RCC 7860 (cell line): ENCODE results near the gene VPS16.
A peak's percentile ranks its signal among the peaks of the same experiment; 100 is the strongest.
"Not testable (repeated sequence)": the region's sequence is repeated elsewhere in the genome, so short reads cannot be mapped to it uniquely, and the experiment has no call there.

ENCODE experiments used
- DNase-seq: peaks from one replicate; pipeline ENCODE4 v3.0.0-alpha.2; 2015; ENCODE audit warnings: low spot score
- FAIRE-seq: peaks from 2 replicates; lab custom pipeline; 2012; peaks lifted over from hg19 to GRCh38; lab: Jason Lieb, UNC

VPS16 gene

DNA sequence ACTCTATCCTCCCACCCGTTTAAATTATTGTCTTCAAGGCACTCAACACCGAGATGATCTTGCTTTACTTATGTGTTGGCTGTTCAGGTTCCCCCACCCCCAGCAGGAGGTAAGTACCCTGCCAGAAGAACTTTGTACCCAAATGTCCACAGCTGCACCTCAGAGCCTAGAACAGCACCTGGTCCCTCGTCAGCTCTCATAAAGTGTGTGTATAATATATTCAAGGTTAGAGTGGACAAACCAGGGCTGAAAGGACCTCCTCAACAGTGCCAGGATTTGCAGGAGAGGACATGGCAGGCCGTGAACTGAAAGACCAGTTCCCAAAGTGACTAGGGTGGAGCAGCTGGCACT lies 34.2 kb upstream of the VPS16 start:
- FAIRE-seq: no peak

DNA sequence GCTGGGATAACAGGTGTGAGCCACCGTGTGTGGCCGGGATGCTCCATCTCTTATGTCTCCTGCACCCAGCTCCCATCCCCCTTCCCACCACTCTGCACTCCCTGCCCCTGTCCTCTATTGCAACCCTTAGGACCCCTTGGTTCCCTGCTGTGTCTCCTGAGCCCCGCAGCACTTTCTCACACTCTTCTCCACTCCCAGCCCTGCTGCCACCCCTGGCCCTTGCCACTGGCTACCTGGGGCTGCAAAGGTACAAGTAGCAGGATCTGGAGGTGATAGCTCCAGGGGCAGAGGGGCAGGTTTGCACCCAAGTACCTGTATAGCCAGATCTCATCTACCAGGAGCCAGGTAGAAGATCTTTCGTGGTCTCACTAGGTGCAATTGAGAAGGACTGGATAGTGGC lies 33.5 kb upstream of the VPS16 start:
- FAIRE-seq: no peak
- no peak for DNase-seq

More for the DNA sequence above, 34.2 kb upstream of the VPS16 start:
- no peak for DNase-seq

- not testable (repeated sequence) for FAIRE-seq, DNase-seq
These were observed 32.6 kb upstream of the VPS16 start for GRCh38 chr20:2807929-2808328.

GRCh38 chr20:2809690-2810089 lies 30.9 kb upstream of the VPS16 start:
- FAIRE-seq: no peak
- DNase-seq: no peak

GRCh38 chr20:2812189-2812588 lies 28.4 kb upstream of the VPS16 start:
- no peak for FAIRE-seq

DNA sequence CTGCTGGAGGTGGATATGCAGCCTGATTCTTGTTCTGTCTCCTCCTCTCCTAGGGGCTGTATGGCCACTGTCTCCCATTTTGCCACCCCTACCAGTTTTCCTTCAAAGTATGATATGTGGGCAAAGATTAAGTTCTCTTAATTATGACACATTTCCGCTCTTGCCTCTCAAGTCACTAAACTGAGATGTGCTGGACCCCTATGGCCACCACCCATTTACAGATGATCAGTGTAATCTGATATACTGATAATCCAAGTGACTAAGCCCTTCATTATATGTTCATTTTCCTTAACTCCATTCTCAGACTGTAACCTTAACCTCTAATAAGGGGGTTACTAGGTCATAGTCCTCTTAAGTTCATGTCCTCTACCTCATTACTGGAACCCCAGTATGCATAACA lies 26.5 kb upstream of the VPS16 start:
- FAIRE-seq: no peak
- no peak for DNase-seq

More at GRCh38 chr20:2812189-2812588, 28.4 kb upstream of the VPS16 start:
- no peak for DNase-seq

DNA sequence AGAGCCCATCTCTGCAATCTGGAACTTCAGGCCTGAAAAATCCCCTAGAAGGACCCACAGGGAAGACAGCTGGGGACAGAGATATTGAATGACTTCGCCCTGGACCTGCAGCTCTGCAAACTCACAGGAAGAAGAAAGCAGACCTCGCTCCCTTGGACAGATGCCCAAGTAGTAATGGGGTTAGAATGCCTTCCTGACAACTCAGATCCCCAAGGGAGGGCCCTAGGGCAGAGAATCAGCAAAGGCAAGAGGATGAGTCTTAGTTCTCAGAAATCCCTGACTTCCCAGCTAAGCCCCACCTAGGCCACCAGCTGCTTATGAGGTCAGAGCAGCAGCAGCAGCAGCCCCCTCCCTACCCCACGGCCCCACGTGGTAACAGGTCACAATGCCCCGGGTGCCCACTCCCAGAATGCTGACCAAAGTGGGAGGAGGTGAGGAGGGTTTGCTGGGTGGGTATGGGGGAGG lies 25.9 kb upstream of the VPS16 start, which contains the start of gene C20orf141:
C20orf141 (plus strand) TSS at position 401 of the 465 bp plus-strand sequence. CDS start 198 bp downstream, outside the sequence.
- DNase-seq (peak; percentile 73), FAIRE-seq (no peak)

- DNase-seq: no peak
These were observed 25.2 kb upstream of the VPS16 start for GRCh38 chr20:2815242-2815900.

DNA sequence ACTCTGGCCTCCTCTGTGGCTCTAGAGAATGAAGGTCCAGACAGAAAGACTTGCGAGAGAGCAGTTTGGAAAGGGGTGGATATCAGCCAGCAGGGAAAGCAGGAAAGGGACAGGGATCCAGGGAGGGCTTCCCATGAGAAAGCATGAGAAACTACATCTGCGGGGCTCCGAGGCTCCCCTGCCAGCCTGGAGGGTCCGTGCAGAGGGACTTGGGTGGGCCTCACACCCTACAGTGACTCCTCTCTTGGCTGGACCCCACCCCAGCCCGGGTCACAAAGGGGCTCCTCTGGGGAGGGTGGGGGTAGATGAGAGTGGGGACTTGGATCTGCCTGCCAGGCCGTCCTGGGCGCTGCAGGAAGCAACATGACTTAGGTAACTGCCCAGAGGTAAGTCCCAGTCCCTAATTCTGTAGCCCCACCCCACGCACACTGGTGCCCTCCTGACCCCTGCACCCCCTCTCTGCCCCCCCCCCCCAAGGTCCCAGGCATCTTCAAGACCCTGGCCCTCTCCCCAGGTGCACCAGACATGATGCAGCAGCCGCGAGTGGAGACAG lies 24.4 kb upstream of the VPS16 start, which contains the start of gene TMEM239:
TMEM239 (plus strand) TSS at position 335 of the 553 bp plus-strand sequence; CDS start at position 526, 191 bp downstream.
- FAIRE-seq (no peak), DNase-seq (no peak)

More at GRCh38 chr20:2815242-2815900, 25.2 kb upstream of the VPS16 start:
- no peak for FAIRE-seq

- DNase-seq (no peak), FAIRE-seq (no peak)
These were observed 23.8 kb upstream of the VPS16 start for GRCh38 chr20:2816583-2817340.

DNA sequence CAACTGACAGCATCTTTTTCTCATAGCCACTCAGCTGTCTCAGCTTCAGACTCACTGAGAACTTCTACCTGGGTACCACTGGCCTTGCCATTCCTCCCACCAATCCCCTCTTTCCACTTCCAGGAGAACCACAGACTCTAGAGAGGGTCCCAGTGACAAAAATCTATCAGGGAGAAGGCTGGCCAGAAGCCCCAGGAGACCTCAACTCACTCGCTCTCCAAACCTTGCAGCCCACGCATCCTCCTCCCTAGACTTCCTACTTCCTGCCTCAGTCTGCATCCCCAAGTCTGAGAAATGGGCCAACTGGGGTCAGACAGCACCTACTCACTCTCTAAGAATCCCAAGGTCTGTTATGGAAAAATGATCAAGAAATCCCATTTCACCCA lies 23.2 kb upstream of the VPS16 start:
- FAIRE-seq (no peak), DNase-seq (no peak)

DNA sequence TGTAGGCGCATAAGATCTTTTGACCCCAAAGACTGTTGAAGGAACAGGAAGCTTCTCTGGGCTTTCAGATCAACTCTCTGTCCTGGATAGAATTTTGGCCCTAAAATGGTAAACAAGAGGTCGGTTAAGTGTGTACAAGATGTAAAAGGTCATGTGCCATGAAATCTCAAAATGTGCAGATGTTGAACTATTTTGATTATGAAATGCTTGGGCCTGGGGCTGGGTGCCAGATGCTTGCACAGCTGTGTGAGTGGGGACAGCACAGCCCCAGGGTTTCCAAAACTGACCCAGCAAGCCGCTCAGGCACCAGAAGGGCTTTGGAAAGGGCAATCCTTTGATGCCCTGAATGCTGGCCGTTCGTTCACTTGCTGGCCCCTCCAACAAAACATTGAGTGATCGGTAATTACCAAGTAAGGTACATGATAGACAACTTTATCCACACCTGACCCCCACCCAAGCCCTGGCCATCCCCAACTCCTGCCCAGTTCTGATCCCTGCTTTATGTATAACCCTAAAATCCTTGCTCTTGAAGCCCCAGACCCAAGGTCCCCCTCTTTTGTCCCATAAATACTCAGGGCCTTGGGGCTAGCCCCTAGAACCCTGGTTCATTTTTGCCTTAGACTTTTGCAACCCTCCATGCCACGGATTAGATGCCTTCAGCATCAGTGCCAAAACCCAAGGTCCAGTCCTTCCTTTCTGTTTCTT lies 22.5 kb upstream of the VPS16 start:
- FAIRE-seq: no peak
- DNase-seq: no peak

DNA sequence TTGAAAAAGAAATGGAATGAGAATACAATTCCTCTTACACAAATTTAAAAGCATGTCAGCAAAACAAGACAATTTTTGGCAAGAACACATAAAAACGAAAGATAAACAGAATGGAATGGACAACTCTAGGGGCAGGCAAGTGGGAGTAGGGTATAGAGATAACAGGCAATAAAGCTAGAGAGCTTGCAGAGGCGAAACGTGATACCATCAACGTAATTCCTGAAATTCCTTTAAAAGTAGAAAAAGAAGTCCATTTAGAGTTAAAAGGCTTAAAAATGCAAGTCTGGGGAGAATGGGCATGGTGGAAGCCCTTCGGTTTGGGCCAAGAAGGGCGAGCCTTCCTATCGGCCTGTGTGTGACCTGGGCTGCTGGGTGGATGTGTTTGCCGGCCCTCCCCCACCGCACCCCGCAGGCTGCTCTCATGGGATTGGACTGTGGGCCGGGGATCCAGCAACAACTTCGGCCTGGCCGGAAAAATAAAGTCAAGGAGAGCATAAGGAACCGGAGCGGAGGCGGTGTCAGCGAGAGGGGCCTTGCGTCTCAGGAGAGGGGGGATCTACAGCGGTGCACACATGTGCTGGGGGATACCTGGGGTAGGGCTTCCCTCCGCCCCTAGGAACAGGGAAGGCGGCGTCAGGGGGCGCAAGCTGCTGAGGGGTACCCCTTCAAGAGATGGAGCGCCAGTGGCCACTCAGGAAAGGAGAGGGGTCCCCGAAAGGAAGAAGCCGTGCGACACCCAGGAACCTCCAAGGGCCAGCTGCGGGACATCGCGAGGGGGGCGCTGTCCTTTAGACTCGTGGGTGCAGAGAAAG lies 20.3 kb upstream of the VPS16 start:
- DNase-seq (no peak), FAIRE-seq (no peak)

- DNase-seq (no peak), FAIRE-seq (no peak)
These were observed 19.4 kb upstream of the VPS16 start for GRCh38 chr20:2820896-2821869.

DNA sequence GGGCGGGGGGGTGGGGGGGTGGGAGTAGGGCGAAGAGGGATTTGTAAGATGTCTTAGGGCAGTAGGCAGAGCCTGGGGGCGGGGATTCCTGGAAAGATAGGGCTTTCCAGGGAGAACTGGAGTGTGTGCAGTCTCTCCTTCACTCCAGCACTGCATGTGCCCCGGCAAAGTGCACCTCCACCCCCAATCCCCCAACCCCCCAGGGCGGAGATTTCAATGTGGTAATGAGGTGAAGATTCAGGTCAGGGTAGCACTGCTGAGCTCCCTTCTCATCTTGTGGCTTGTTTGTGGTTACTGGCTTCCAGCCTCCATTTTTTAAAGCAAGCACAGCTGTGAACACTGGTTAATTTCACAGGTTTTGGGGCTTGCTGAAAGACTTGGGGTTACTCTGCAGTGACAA lies 18.5 kb upstream of the VPS16 start:
- DNase-seq (no peak), FAIRE-seq (no peak)

GRCh38 chr20:2825761-2826160 lies 14.8 kb upstream of the VPS16 start:
- FAIRE-seq: no peak
- DNase-seq: no peak

DNA sequence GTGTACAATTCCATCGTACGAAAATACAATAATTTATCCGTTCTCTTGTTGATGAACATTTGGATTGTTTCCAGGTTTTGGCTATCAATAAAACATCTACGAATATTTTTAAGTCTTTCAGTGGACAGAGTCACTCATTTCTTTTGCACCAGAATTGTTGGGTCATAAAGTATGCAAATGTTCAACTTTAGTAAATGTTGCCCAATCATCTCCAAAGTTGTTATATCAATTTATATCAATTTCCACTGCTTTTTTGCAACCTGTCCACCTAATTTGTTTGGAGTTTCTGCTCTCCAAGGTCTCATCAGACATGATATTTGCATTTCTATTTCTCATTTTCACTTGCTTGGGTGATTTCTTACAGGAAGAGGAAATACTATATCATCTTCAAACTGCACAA lies 13.9 kb upstream of the VPS16 start:
- no peak for FAIRE-seq
- DNase-seq: no peak

DNA sequence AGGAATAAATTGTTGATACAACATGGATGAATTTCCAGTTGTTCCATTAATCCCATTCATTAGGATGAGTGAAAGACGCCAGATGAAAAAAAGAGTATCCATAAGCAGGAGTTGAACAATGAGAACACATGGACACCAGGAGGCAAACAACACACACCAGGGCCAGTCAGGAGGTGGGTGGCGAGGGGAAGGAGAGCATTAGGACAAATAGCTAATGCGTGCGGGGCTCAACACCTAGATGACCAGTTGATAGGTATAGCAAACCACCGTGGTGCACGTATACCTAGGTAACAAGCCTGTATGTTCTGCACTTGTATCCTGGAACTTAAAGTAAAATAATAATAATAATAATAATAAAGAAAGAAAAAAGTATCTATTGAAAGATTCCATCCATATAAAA lies 11.2 kb upstream of the VPS16 start:
- FAIRE-seq (no peak), DNase-seq (no peak)

DNA sequence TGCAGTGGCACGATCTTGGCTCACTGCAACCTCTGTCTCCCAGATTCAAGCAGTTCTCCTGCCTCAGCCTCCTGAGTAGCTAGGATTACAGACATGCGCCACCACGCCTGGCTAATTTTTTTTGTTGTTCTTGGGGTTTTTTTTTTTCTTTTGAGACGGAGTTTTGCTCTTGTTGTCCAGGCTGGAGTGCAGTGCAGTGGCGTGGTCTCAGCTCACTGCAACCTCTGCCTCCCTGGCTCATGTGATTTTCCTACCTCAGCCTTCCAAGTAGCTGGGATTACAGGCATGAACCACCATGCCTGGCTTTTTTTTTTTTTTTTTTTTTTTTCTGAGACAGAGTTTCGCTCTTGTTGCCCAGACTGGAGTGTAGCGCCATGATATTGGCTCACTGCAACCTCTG lies 9.3 kb upstream of the VPS16 start:
- not testable (repeated sequence) for FAIRE-seq, DNase-seq
